Left ventricle myocardium inferior (tissue), 1 donor: ENCODE data around the gene PLXNC1. TPM values are rescaled to one million over a fixed set of nuclear protein-coding genes. Genes with fewer than 3 reads are reported as not detected.
A peak's percentile ranks its signal among the peaks of the same experiment; 100 is the strongest.

Experiments used
- DNase-seq: peaks from one replicate; pipeline ENCODE4 v3.0.0-alpha.2; 2020
- H3K27ac ChIP-seq: fragments of 200-600 bp; replicated peaks from 2 replicates; pipeline ENCODE4 v1.8.0; 2021
- H3K27me3 ChIP-seq: fragments of 200-600 bp; 2 replicates; pipeline ENCODE4 v1.8.0; 2021; ENCODE audit warnings: low read depth
- H3K36me3 ChIP-seq: fragments of 200-600 bp; 2 replicates; pipeline ENCODE4 v1.8.0; 2021
- H3K4me1 ChIP-seq: fragments of 200-600 bp; 2 replicates; pipeline ENCODE4 v1.8.0; 2021
- H3K4me3 ChIP-seq: fragments of 200-600 bp; 2 replicates; pipeline ENCODE4 v1.8.0; 2021; ENCODE audit warnings: mild to moderate bottlenecking, moderate library complexity
- H3K9me3 ChIP-seq: fragments of 200-600 bp; replicated peaks from 2 replicates; pipeline ENCODE4 v1.8.0; 2021
- CTCF ChIP-seq: fragments of 200-600 bp; IDR thresholded peaks from 2 replicates; pipeline ENCODE4 v1.8.0; 2021; ENCODE audit warnings: antibody characterized with exemption, mild to moderate bottlenecking, borderline replicate concordance
- intact Hi-C: fragments of 100-400 bp; cut with micrococcal nuclease; formaldehyde crosslinking; loops from one replicate; pipeline ENCODE4 v1.11.0; 2022
- total RNA-seq: library from RNA; stranded (reverse); fragmentation: NEBNext Ultra II Directional; extraction: Animal tissue kit (Norgen Biotek cat#: 25700); gene quantifications from one replicate; pipeline ENCODE4 v1.2.1, GENCODE V29; 2021
- donor health status: DM: no; HTN: yes; CAD: no; lungs with severe emphysema.

PLXNC1 gene
- total RNA-seq, 1 donor from 2014 or later: 2.5 TPM

GRCh38 chr12:94123127-94123526 is 25.2 kb upstream of the PLXNC1 start:
- H3K27me3 ChIP-seq: peaks cover 17% of the 10 kb centered on the region
- intact Hi-C loops: no loop called here
- DNase-seq: no peak
- H3K4me1 ChIP-seq: no peaks in the 10 kb centered on the region
- no peak for TF ChIP-seq CTCF
- no peaks in the 10 kb centered on the region for H3K9me3 ChIP-seq
- no peak overlapping the region for H3K4me3 ChIP-seq
- no peaks in the 10 kb centered on the region for H3K36me3 ChIP-seq
- H3K27ac ChIP-seq: no peak overlapping the region

GRCh38 chr12:94126067-94126466 is 22.3 kb upstream of the PLXNC1 start:
- Histone ChIP-seq H3K4me3 (no peak overlapping the region), H3K4me1 (no peaks in the 10 kb centered on the region), H3K9me3 (no peaks in the 10 kb centered on the region)

GRCh38 chr12:94127239-94128131 is 20.9 kb upstream of the PLXNC1 start:
- H3K36me3 ChIP-seq: no peaks in the 10 kb centered on the region
- H3K4me3 ChIP-seq: no peak overlapping the region
- H3K9me3 ChIP-seq: no peaks in the 10 kb centered on the region
- no peak overlapping the region for H3K27ac ChIP-seq
- TF ChIP-seq CTCF: no peak
- intact Hi-C loops: no loop called here
- no peak for DNase-seq
- H3K27me3 ChIP-seq: peaks cover 29% of the 10 kb centered on the region
- no peaks in the 10 kb centered on the region for H3K4me1 ChIP-seq

More at GRCh38 chr12:94126067-94126466, 22.3 kb upstream of the PLXNC1 start:
- no peak for DNase-seq
- peaks cover 29% of the 10 kb centered on the region for H3K27me3 ChIP-seq
- intact Hi-C loops: no loop called here
- TF ChIP-seq CTCF: no peak
- H3K36me3 ChIP-seq: no peaks in the 10 kb centered on the region
- no peak overlapping the region for H3K27ac ChIP-seq

GRCh38 chr12:94128280-94128679 is 20.1 kb upstream of the PLXNC1 start:
- no peak overlapping the region for H3K27ac ChIP-seq
- H3K36me3 ChIP-seq: no peaks in the 10 kb centered on the region
- H3K27me3 ChIP-seq: peaks cover 29% of the 10 kb centered on the region
- no peaks in the 10 kb centered on the region for H3K9me3 ChIP-seq
- H3K4me1 ChIP-seq: no peaks in the 10 kb centered on the region
- no peak for TF ChIP-seq CTCF
- DNase-seq: no peak
- no peak overlapping the region for H3K4me3 ChIP-seq
- intact Hi-C loops: no loop called here

- Histone ChIP-seq H3K27ac (no peak overlapping the region), H3K4me3 (no peak overlapping the region), H3K36me3 (no peaks in the 10 kb centered on the region), H3K9me3 (no peaks in the 10 kb centered on the region), H3K4me1 (no peaks in the 10 kb centered on the region), H3K27me3 (peaks cover 6% of the 10 kb centered on the region)
- no peak for DNase-seq
- intact Hi-C loops: no loop called here
- TF ChIP-seq CTCF: peak; percentile 85
Observed at GRCh38 chr12:94133964-94134795, 14.2 kb upstream of the PLXNC1 start.
